K562 (cell line): ENCODE measurements around the gene RABGAP1L. TPM values are rescaled to one million over a fixed set of nuclear protein-coding genes. Genes with fewer than 3 reads are reported as not detected.

Experiments
- BHLHE40 ChIP-seq: IDR thresholded peaks from 2 replicates; pipeline ENCODE4 v1.6.1; 2011; ENCODE audit warnings: low read length, improper control_type of control experiment
- ETV6 ChIP-seq, 3 experiments: fragments of 150-350 bp in 1 of 3; sonication (generic) in 1 of 3; formaldehyde crosslinking in 1 of 3; IDR thresholded peaks; 2 replicates each; pipeline versions ENCODE4 v1.6.1 to v1.8.0; 2014 to 2022; ENCODE audit warnings: borderline replicate concordance in 2 of 3, low read depth in 2 of 3, antibody characterized with exemption in 1 of 3, low read length in 1 of 3, mild to moderate bottlenecking in 1 of 3, missing genetic modification reagents in 1 of 3
- GATAD2A ChIP-seq: fragments of 450-650 bp; IDR thresholded peaks from 2 replicates; pipeline ENCODE4 v1.6.1; 2017
- HMGN3 ChIP-seq: IDR thresholded peaks from 2 replicates; pipeline ENCODE4 v1.6.1; 2011; ENCODE audit warnings: borderline replicate concordance, low read depth, mild to moderate bottlenecking, mixed read lengths, low read length; ENCODE audit not compliant: insufficient read length; ENCODE audit errors: extremely low read depth
- NFYB ChIP-seq: IDR thresholded peaks from 2 replicates; pipeline ENCODE4 v1.6.1; 2011; ENCODE audit warnings: mild to moderate bottlenecking, moderate library complexity; ENCODE audit not compliant: insufficient read length; ENCODE audit errors: extremely low read depth
- RCOR1 ChIP-seq, 2 experiments: IDR thresholded peaks; 2 replicates each; pipeline ENCODE4 v1.6.1; 2012; ENCODE audit warnings: low read depth in 2 of 2, low read length in 2 of 2, borderline replicate concordance in 1 of 2, improper control_type of control experiment in 1 of 2
- STAT5B ChIP-seq: fragments of 250-450 bp; sonication (Bioruptor Pico); IDR thresholded peaks from 2 replicates; pipeline ENCODE4 v1.8.0; 2021; ENCODE audit warnings: mild to moderate bottlenecking, inconsistent platforms
- ZNF384 ChIP-seq: IDR thresholded peaks from 2 replicates; pipeline ENCODE4 v1.6.1; 2012; ENCODE audit warnings: low read depth, low read length, improper control_type of control experiment
- ZNF436 ChIP-seq: fragments of 250-450, 450-650 bp; sonication (Bioruptor Pico); formaldehyde crosslinking; IDR thresholded peaks from 2 replicates; pipeline ENCODE4 v1.7.0; 2020; ENCODE audit warnings: mild to moderate bottlenecking
- ZNF79 ChIP-seq: fragments of 250-450 bp; sonication (Bioruptor Pico); IDR thresholded peaks from 2 replicates; pipeline ENCODE4 v1.4.0; 2020; ENCODE audit warnings: low read depth, mild to moderate bottlenecking, moderate library complexity
- polyA plus RNA-seq, 8 experiments: library from polyadenylated mRNA; depleted of rRNA in 4 of 8; stranded (reverse) in 5 of 8; unstranded in 3 of 8; fragments of >200 nt; fragmentation: Nextera tagmentation in 2 of 8; fragmentation: Illumina TruSeq in 1 of 8; extraction: Ambion mirVana in 2 of 8; extraction: Trizol in 1 of 8; gene quantifications; 2 replicates each; pipeline versions ENCODE4 v1.2.1 to v1.2.3, GENCODE V29; 2011 to 2014; ENCODE audit warnings: inconsistent platforms in 1 of 8, missing spikeins in 1 of 8
- total RNA-seq, 7 experiments: library from RNA; depleted of rRNA in 6 of 7; stranded (reverse); fragments of >200 nt in 6 of 7; fragmentation: Illumina TruSeq in 2 of 7; extraction: Trizol in 2 of 7; gene quantifications; 2 replicates each; pipeline versions ENCODE4 v1.2.1 to v1.2.3, GENCODE V29; 2011 to 2021; ENCODE audit warnings: low replicate concordance in 1 of 7
- TF ChIP-seq, protein P1 (sequence below): fragments of 250-450 bp; sonication (Bioruptor Pico); IDR thresholded peaks from 2 replicates; pipeline ENCODE4 v1.4.0; 2020
- TF ChIP-seq, protein P2 (sequence below): fragments of 450-650 bp; IDR thresholded peaks from 2 replicates; pipeline ENCODE4 v1.6.1; 2016
- TF ChIP-seq, protein P3 (sequence below): fragments of 250-450 bp; sonication (Bioruptor Pico); IDR thresholded peaks from 2 replicates; pipeline ENCODE4 v1.4.0; 2020; ENCODE audit warnings: mild to moderate bottlenecking, moderate library complexity

RABGAP1L gene
- total and polyA plus RNA-seq, 9 of the 15 experiments (the other 6 are each of a cell fraction or from before 2014, with no cell fraction given): 16.5 to 44.9 (median 26.7) TPM

DNA sequence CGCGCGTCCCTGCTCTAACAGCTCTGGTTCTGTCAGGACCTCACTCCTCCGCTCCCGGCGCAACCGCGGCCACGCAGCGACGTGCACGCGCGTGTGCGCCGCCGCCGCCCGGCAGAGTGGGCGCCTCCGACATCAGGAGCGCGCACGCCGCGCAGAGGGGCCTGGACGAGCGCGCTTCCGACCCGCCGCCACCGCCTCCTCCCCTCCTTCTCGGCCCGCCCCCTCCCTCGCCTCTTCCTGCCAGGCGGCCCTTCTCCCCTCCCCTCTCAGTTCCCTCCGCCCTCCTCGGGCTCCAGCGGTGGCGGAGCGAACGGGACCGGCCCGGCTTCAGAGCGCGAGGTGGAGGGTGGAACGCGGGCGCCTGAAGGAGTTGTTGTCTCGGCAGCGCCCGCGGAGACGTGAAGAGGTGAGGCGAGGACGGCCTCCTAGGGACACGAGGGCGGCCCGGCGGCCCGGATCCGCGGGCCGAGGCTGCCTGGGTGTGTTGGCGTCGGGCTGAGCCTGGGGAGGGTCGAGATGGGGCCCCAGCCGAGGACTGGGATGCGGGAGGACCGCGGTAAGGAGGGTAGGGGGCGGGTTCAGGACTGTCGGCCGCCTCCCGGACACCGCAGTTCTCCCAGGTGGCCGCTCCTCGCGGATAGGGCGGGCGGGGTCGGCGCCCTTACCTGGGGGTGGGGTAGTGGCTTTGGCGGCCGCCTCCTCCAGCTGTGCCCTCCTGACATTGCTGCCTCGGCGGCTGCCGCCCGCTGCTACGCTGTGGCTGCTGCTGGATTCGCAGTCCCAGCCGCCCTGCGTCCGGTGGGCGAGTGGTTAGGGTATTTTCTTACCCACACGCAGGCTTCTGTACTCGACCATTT, at the start of gene RABGAP1L (continued):
- TF ChIP-seq, protein P1, sequence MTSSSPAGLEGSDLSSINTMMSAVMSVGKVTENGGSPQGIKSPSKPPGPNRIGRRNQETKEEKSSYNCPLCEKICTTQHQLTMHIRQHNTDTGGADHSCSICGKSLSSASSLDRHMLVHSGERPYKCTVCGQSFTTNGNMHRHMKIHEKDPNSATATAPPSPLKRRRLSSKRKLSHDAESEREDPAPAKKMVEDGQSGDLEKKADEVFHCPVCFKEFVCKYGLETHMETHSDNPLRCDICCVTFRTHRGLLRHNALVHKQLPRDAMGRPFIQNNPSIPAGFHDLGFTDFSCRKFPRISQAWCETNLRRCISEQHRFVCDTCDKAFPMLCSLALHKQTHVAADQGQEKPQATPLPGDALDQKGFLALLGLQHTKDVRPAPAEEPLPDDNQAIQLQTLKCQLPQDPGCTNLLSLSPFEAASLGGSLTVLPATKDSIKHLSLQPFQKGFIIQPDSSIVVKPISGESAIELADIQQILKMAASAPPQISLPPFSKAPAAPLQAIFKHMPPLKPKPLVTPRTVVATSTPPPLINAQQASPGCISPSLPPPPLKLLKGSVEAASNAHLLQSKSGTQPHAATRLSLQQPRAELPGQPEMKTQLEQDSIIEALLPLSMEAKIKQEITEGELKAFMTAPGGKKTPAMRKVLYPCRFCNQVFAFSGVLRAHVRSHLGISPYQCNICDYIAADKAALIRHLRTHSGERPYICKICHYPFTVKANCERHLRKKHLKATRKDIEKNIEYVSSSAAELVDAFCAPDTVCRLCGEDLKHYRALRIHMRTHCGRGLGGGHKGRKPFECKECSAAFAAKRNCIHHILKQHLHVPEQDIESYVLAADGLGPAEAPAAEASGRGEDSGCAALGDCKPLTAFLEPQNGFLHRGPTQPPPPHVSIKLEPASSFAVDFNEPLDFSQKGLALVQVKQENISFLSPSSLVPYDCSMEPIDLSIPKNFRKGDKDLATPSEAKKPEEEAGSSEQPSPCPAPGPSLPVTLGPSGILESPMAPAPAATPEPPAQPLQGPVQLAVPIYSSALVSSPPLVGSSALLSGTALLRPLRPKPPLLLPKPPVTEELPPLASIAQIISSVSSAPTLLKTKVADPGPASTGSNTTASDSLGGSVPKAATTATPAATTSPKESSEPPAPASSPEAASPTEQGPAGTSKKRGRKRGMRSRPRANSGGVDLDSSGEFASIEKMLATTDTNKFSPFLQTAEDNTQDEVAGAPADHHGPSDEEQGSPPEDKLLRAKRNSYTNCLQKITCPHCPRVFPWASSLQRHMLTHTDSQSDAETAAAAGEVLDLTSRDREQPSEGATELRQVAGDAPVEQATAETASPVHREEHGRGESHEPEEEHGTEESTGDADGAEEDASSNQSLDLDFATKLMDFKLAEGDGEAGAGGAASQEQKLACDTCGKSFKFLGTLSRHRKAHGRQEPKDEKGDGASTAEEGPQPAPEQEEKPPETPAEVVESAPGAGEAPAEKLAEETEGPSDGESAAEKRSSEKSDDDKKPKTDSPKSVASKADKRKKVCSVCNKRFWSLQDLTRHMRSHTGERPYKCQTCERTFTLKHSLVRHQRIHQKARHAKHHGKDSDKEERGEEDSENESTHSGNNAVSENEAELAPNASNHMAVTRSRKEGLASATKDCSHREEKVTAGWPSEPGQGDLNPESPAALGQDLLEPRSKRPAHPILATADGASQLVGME (CRISPR knock-in tag): 0 out of 2 replicates have a peak, but pooled peaks have one; percentile 57
- TF ChIP-seq ZNF79: no peak
- peak; percentile 95 for TF ChIP-seq HMGN3
- no peak for TF ChIP-seq STAT5B (CRISPR knock-in tag)
- TF ChIP-seq NFYB: no peak
- TF ChIP-seq ZNF384: no peak
- TF ChIP-seq, protein P2, sequence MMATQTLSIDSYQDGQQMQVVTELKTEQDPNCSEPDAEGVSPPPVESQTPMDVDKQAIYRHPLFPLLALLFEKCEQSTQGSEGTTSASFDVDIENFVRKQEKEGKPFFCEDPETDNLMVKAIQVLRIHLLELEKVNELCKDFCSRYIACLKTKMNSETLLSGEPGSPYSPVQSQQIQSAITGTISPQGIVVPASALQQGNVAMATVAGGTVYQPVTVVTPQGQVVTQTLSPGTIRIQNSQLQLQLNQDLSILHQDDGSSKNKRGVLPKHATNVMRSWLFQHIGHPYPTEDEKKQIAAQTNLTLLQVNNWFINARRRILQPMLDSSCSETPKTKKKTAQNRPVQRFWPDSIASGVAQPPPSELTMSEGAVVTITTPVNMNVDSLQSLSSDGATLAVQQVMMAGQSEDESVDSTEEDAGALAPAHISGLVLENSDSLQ: peak; percentile 25; the same call in 1 of the 2 replicates
- TF ChIP-seq ETV6 (IDR thresholded peaks at IDR 0.05; ENCODE audit: borderline replicate concordance in 1 of 2, low read depth in 2 of 2, low read length in 1 of 2): 0 out of 4 replicates have a peak, but pooled peaks of 1 of the 2 experiments have one; percentile 8
- no peak for TF ChIP-seq ETV6 (CRISPR knock-in tag; IDR thresholded peaks at IDR 0.05; ENCODE audit: borderline replicate concordance)
- TF ChIP-seq, protein P3, sequence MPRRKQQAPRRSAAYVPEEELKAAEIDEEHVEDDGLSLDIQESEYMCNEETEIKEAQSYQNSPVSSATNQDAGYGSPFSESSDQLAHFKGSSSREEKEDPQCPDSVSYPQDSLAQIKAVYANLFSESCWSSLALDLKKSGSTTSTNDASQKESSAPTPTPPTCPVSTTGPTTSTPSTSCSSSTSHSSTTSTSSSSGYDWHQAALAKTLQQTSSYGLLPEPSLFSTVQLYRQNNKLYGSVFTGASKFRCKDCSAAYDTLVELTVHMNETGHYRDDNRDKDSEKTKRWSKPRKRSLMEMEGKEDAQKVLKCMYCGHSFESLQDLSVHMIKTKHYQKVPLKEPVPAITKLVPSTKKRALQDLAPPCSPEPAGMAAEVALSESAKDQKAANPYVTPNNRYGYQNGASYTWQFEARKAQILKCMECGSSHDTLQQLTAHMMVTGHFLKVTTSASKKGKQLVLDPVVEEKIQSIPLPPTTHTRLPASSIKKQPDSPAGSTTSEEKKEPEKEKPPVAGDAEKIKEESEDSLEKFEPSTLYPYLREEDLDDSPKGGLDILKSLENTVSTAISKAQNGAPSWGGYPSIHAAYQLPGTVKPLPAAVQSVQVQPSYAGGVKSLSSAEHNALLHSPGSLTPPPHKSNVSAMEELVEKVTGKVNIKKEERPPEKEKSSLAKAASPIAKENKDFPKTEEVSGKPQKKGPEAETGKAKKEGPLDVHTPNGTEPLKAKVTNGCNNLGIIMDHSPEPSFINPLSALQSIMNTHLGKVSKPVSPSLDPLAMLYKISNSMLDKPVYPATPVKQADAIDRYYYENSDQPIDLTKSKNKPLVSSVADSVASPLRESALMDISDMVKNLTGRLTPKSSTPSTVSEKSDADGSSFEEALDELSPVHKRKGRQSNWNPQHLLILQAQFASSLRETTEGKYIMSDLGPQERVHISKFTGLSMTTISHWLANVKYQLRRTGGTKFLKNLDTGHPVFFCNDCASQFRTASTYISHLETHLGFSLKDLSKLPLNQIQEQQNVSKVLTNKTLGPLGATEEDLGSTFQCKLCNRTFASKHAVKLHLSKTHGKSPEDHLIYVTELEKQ (CRISPR knock-in tag): no peak
- TF ChIP-seq GATAD2A: peak; percentile 15
- no peak for TF ChIP-seq ZNF436
- peak in 1 of 2 experiments; percentile 80; a peak in 3 of 4 replicates for TF ChIP-seq RCOR1 (IDR thresholded peaks at IDR 0.05; ENCODE audit: borderline replicate concordance in 1 of 2, low read depth in 2 of 2, low read length in 2 of 2)
- peak; percentile 43; the same call in 1 of the 2 replicates for TF ChIP-seq BHLHE40
